GM12864 (cell line): ENCODE measurements around the gene KCNF1.
"Not testable (repeated sequence)": the region's sequence is repeated elsewhere in the genome, so short reads cannot be mapped to it uniquely, and the experiment has no call there.

Source experiments
- DNase-seq: peaks from one replicate; pipeline ENCODE4 v3.0.0-alpha.2; 2011; ENCODE audit warnings: low read depth
- H3K4me3 ChIP-seq: 2 replicates; pipeline ENCODE4 v1.5.1; 2011; ENCODE audit warnings: mild to moderate bottlenecking, low read depth, low read length, control low read depth
- TF ChIP-seq, protein P1 (sequence below): IDR thresholded peaks from 2 replicates; pipeline ENCODE4 v1.5.1; 2011; ENCODE audit warnings: low read depth, mild to moderate bottlenecking, moderate library complexity, low read length, control low read depth, inconsistent platforms; ENCODE audit errors: missing control alignments

Gene KCNF1

DNA sequence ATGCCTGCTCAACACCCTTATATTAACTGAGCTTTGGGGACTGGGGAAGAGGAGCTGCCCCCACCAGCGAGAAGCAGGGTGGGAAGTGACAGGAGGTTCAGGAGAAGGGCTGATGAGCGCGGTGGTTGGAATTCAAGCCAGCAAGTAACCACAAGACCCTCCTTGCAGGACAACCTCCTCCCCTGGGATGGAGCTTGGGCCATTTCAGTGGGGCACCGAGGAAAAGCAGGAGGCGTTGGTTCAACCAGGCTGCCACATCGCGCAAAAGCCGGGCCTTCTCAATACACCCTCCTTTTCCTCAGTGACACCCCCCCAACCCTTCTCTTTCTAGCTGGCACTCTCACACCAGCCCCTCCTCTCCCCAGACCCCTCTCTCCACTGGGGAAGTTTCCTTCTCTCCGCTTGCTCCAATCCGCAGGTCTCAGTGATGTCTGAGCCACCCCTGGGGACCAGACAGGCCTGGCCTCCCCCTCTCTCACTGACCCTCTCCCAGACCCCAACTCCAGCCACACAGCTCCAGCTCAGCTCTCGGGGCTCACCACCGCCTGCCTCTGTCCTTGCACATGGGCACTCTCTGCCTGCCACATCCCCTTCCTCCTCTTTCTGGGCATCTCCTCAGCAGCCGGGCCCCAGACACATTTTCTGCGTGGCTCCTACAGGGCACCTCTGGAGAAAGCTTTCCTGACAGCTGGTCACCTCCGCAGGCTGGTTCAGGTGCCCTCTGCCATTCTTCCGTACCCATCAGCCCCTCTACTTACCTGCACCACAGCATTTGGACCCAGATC is 44.5 kb downstream of the KCNF1 start:
- TF ChIP-seq, protein P1, sequence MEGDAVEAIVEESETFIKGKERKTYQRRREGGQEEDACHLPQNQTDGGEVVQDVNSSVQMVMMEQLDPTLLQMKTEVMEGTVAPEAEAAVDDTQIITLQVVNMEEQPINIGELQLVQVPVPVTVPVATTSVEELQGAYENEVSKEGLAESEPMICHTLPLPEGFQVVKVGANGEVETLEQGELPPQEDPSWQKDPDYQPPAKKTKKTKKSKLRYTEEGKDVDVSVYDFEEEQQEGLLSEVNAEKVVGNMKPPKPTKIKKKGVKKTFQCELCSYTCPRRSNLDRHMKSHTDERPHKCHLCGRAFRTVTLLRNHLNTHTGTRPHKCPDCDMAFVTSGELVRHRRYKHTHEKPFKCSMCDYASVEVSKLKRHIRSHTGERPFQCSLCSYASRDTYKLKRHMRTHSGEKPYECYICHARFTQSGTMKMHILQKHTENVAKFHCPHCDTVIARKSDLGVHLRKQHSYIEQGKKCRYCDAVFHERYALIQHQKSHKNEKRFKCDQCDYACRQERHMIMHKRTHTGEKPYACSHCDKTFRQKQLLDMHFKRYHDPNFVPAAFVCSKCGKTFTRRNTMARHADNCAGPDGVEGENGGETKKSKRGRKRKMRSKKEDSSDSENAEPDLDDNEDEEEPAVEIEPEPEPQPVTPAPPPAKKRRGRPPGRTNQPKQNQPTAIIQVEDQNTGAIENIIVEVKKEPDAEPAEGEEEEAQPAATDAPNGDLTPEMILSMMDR = no peak
- DNase-seq = no peak
- no peak overlapping the region for H3K4me3 ChIP-seq

DNA sequence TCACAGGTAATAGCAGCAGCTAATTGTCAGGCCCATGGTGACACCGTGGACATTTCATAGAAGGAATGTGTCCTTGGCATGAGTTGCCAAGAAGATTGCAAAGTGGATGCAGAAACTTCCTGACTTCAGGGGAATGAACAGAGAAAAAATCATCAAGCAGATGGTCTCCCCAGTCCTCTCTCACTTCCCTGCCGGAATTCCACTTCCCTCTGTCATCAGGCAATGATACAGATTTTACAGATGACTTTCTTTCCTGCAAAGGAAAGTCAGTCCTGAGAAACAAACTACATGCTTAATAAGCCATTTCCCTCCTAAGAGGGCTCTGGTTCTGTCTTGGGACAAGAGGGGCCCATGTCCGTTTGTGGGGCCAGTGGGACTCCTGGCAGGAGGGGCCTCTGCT is 45.7 kb downstream of the KCNF1 start:
- DNase-seq = no peak
- H3K4me3 ChIP-seq = no peak overlapping the region
- TF ChIP-seq, protein P1 = no peak

DNA sequence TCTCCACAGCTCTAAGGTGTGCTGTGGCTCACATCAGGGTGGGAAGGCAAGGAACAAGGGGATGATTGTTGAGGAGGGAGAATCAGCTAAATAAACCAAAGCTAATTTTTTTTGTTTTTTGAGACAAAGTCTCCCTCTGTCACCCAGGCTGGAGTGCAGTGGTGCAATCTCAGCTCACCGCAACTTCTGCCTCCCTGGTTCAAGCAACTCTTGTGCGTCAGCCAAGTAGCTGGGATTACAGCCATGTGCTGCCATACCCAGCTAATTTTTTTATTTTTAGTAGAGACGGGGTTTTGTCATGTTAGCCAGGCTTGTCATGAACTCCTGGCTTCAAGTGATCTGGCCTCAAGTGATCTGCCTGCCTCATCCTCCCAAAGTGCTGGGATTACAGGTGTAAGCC is 46.7 kb downstream of the KCNF1 start:
- H3K4me3 ChIP-seq, DNase-seq: not testable (repeated sequence)

DNA sequence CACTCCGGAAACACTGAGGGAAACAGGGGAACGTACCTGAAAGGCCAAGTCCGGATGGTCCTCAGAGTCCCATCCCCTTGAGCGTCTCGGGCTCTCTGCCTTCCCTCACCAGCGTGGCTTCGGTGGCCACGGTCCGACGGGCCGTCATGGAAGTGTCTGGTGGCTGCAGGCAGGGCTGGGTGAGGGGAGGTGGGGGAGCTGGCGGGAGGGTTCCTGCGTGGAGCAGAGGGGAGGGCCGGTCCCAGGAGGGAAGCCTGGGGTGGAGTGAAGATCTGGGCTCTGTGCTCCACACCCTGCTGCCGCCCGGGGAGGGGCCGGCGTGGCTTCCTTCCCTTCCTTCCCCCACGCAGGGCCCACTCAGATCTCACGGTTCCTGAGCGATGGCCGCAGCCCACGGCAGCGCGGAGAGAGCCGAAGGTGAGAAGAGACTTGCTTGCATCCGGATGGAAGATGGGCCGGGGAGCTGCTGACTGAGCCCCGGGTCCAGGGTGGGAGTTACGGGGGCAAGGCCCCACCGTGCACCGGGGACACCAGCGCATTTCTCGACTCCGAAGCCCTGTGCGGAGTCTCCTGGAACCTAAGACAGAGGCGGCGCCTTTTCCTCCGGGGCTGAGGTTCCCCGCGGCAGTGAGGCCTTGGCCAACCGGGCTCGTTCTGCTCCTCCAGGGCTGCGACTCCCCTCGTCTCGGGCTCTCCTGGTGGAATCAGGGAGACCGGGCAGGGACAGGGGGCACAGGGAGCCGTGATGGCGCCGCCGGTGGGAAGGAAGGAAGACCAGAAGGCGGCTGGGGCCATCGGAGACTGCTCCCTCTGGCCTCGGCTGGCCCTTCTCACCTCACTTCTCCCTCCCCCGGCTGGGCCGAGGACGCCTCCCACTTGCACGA is 49.1 kb downstream of the KCNF1 start:
- TF ChIP-seq, protein P1 = no peak
- DNase-seq = no peak
- H3K4me3 ChIP-seq = no peak overlapping the region

DNA sequence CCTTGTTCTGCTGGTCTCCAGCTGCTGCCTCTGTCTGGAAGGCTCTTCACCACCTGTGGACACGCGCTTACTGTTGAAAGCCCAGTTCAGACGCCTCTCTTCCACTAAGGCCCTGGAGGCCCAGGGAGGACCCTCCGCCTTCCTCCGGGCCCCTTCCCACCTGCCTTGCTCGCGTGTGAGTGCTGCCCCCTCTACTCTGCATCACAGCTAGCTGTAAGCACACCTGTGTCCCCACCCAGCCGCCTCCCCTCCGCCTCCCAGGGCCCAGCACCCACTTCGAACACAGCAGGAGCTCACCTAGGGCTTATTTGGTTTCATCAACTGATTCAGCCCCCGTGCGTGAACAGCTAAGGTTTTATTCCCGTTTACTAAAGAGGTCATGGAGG is 49.7 kb downstream of the KCNF1 start:
- H3K4me3 ChIP-seq = no peak overlapping the region
- no peak for DNase-seq
- TF ChIP-seq, protein P1 = no peak

DNA sequence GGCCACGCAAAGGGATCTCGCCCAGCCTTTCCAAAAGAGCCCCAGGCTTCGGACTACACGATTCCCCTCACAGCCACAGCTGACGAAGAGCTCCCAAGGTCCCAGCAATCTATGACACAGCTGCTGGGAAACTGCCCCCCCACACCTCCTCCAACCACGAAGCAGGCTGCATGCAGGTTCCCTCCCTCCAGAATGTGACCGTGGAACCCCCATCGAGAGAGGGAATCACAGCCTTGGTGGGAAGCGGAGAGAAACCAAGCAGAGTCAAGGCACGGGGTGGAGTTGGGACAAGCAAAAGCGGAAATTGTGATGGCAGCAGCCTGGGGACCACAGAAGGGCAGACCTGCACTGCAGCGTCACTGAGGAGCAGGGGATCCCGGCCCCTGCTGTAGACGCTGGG is 50.3 kb downstream of the KCNF1 start:
- no peak for DNase-seq
- TF ChIP-seq, protein P1 = no peak
- no peak overlapping the region for H3K4me3 ChIP-seq

DNA sequence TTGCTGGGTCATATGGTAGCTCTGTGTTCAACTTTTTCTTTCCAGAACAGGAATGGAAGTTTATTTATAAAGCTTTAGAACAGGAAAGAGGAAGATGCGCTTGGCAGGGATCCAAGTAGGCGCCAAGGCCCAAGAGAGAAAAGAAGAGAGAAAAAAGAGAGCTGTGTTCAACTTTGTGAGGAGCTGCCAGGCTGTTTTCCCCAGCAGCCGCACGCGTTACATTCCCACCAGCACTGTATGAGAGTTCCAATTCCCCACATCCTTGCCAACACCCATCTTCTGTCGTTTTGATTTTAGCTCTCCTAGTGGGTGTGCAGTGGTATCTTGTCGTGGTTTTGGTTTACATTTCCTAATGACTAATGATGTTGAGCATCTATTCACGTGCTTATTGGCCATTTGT is 51.4 kb downstream of the KCNF1 start:
- TF ChIP-seq, protein P1 = no peak
- no peak overlapping the region for H3K4me3 ChIP-seq
- DNase-seq = no peak
